Activated CD8-positive, alpha-beta memory T cell treated with anti-CD3 and anti-CD28 coated beads for 4 hours (primary cell): ENCODE results near the gene ARGLU1.

Experiments used
- DNase-seq, 2 donors: peaks; one replicate each; pipeline ENCODE4 v3.0.0-alpha.2; 2020; ENCODE audit warnings: low read depth in 2 of 2

Gene ARGLU1

DNA sequence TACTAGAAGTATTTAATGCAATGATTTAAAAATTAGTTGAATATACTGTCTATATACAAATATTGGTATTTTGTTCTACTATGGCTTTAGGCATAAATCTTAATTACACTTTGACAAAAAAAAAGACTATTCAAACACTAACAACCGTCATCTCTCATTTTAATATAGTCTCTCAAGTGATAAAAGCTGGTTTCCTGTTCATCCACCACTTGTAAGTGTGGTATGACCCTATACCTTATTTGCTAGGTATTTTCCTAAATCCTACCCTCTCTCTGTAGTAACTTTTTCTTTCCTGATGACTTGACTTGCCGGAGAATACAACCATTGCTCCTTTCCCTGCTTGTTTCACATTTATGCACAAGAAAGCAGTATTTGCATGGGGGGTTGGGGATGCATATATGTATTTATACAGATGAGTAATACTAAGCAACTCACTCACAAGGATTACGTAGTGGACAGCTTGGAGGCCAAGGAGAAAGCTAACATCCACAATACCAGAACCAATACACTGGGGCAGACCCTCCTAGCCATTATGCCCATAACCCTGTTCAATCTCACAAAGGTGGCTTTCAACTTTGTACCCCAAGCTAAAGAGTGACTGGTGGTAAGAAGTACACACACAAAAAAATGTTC lies 19.8 kb downstream of the ARGLU1 start:
- DNase-seq = no peak

DNA sequence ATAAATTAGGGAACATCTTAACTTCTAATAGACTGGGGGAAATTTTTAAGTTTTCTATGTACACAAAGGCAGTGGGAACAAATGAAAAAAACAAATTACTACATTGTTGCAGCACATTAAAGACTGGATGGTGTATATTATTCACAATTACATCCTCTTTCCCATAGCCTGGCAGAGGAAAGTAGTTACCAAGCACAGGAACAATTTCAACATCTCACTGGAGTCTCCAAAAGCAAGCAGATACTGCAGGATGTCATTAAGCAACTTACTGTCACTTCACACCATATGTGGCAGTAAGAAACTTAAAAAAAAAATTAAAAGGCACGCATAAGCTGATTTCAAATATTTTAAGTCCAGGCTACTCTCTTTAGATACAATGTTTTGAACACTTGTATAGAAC lies 26.1 kb downstream of the ARGLU1 start:
- DNase-seq = no peak

DNA sequence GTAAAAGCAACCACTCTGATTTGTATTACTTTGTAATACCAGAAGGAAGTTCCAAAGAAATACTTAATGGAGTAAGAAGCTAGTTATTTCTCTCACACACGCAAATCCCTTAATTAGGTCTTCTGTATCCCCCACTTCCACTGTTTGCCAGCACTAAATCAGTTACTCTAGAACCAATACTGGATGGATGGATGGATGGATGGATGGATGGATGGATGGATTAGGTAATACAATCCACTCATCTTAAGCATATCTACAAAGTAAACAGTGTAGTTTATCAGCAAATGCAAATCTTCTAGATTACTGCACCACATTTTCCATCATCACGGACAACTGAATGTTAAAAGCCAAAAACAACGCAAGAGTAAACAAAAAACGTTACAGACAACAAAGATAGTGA lies 27.3 kb downstream of the ARGLU1 start:
- no peak for DNase-seq

DNA sequence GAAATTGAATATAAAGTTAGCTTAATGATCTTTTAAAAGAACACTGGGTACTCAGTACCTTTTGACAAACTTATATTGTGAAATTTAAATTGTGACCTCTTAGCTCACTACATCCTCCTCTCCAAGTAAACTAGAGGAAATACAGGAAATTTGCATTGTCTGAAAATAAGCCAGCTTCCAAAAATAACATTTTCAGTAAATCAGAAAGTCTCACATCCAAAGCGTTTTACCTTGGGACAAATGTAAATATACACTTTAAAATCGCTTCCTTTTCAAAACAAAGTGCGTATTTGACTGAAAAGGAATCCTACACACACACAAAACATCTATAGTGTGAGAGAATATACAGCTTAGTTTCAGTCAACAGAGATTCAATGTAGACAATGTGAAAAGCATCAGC lies 30.4 kb downstream of the ARGLU1 start:
- no peak for DNase-seq

DNA sequence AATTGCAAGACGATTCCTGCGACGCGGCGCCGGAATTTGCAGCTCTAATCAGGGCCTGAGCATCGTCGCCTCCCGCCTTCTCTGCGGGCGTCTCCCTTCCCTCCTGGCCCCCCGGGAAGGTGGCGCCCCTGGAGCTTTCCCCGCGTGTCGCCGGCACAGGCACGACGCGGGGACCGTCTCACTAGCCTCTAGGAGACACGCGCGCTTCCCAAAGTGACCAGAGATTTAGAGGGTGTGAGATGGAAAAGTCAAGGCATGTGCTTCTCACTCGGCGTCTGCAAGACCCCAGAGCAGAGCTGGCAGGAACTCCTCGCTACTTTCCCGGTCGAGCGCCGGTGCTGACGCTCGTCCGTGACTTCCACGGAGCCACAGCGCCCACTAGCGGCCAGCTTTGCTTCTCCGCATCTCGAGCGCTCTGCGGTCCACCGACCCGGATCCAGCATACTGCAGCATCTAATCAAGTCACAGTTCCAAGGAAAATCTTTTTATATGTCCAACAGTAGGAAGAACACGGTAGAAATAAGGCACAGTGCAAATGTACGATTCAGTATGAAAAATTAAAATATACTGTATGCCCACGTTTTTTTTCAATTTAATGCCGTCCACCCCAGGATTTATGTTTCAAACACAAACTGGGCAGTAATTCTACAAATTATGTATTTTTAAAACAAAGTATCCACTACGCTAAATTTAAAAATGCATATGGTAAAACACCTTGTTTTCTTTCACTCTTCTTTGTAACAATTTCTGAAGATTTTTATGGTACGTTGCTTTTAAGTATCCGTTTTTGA lies 31.5 kb downstream of the ARGLU1 start:
- peak; percentile 68 to 81 for DNase-seq

DNA sequence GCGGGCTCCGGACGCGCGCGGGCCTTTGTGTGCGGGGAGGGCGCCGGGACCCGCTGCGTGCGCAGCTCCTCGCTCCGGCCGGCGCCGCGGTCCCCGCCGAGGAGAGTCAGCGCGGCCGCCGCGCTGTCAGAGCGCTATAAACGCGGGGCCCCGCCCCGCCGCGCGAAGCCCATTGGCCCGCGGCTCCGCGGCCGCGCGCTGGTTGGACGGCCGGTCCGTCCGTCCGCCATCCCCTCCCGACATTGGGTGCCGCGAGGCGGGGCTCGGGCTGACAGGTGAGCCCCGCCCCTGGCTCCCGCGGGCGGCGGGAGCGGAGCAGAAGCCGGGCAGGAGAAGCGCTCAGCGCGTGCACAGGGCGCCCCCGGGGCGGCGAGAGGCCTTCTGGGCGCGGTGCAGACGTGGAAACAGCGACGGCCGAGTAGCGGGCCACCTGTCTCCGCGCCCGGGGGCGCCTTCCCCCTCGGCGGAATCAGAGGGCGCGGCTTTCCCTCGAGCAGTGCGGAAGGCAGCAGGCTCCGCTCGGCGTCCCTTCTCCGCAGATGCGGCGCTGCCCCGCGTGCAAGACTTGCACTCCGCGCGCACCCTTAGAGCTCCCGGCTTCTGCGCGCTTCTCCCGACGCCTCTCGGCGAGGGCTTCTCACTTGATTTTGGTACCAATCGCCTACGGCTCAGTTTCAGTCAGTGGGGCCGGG lies 32.2 kb downstream of the ARGLU1 start, which contains the start of gene EFNB2:
TSS of gene EFNB2 (minus strand) at position 111 of the 692 bp plus-strand sequence. CDS start 698 bp downstream, outside the sequence.
- DNase-seq = peak; percentile 64 to 73

DNA sequence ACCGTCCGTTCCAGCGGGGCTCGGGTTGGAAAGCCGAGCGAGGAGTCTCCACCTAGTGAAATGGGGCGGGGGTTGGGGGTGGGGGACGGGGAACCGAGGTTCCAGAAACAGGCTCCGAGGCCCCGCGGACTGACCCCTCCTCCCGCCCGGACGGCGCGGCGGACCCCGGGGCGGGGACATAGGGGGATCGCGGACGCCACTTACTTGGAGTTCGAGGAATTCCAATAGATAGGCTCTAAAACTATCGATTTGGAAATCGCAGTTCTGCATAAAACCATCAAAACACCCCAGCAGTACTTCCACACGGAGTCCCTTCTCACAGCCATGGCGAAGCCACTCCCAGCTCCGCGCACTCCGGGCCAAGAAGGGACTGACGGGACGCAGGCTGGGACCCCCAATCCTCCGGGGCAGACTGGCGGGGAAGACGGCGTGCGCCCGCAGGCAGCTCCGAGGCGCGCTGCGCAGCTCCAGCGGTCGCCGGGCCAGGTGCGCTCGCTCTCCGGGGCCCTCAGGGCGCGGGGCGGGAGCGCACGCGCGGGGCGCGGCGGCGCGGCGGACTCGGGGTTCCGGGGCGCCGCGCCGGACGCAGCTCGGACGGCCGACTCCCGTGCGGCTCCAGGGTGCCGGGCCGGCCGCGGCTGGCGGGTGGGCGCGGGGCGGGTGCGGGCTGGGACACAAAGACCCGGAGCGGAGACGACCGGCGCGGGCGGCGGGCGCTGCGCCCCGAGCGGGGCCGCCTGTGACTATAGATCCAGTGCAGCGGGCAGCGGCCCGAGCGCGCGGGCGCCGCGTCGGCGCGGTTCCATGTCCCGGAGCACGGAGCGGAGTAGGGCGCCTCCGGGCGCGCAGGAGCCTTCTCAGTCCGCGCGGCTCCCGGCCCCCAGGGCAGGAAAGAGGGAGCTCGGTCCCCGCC lies 33.0 kb downstream of the ARGLU1 start:
- DNase-seq = no peak

DNA sequence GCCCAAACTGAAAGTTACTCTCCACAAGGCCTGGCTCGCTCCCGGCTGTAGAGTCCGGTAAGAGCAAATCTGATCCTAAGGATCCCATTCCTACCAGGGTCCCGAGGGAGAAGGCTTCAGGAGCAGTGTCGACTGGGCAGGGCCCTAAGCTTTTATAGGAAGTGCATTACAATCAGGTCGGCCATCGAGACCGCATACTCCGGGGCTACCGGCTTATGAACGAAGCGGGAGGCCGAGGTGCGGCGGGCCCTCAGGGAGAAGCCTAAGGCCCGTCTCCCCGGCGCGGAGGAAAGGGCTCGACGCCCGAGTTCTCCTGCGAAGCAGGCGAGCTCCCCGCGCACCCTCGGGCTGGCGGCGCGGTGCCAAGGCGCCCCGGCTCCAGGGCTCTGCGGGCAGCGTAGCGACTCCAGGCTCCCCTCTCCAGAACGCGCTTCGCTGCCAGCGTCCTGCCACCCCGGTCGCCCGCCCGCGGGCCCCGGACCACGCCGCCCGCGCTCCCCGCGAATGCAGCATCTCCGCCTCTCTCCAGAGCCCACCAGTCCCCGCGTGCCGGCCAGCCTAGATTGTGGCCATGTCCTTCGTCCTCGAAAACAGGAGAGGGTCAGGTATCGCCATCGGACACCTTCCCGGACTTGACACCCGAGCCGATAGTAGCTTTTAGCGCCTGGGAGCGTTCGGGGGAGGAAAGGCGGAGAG lies 33.8 kb downstream of the ARGLU1 start:
- no peak for DNase-seq

DNA sequence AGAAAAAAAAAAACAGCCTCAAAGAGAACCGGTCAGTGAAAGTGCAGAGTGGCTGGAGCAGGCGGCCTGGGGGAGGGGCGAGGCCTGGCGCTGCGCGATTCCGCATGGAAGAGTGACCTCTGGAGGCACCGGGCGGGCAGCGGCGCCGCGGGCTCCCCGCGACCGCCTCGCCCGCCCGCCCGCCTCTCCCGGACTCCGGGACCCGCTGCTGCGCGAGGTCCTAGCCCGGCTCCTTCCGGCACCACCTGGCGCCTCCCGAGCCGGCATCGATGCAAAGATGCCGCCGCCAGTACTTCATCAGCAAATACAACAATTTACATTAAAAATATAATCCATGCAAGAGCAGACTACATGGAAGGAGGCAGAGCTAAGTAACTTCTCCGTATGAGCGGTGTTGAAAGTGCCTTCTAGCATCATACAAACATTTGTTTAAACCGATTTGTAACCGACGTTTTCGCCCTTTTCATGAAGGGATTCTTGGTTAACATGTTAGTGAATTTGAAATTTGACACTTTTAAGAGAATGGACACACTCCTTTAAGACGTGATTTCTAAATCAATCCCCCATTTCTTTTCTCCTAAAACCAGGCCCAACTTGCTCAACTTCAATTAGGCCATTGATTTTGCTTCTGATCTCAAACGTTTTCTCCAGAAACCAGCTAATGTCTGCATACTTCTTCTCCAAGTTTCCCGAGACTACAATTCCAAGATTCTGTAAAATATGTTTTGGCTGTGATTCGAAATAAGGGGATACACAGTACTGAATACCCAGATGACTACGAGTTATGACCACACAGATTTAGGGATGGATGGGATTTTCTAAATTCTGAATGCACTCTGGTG lies 34.6 kb downstream of the ARGLU1 start:
- no peak for DNase-seq

DNA sequence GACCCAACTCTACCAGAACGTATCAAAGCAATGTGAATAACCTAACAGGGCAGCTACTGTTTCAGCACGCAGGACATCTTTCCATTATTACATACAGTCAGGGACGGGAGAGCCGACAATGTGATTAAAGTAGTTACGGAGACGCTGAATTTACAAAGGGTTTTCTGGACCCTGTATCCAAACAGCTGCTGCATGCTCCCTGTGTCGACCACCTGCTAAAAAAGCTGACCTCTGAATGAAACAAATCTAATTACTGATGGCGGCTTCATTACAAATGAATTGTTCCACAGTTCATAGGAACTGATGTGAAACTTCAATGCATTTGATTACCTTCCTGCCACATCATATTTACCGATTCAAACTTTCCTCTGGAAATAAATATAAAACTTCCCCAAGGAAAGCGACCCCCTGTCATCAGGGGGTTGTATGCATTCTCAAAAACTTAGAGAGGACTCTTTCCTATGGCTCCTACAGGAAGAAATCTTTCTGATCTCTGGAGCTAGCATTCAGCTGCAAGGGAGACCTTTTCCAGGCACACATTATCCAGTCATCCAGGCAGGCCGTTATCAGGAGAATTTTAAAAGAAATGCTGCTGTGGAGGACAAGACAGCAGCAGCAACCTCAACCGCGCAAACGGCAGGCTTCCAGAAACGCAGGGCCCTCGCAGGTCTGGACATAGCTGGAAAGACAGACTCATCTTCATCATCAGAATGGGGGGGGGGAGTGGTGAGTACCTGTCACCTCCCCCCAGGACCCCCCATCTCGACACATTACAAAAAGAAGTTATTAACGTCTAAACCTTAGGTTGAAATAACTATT lies 35.6 kb downstream of the ARGLU1 start:
- DNase-seq = no peak

DNA sequence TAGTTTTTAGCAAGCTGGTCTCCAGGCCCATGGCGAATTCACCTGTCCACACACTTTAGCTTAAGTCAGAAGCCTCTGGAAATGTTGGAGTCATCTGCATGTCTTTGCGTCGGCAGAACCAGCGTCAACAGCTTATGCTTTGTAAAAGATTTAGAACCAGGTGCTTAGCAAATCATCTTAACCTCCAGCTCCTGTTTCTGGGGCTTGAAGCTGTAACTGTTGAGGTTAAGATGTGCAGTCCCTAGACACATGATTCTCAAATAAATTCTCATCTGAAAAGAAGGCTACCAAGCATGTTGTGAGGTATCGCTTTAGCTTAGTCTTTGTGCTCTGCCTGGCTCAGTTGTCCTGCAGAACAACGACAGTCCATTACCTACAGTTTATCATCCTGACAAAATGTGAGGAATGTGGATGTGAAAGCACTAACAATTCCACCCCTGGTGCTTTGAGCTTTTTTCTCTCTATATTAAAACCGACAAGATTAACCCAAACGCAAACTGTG lies 36.9 kb downstream of the ARGLU1 start:
- DNase-seq = no peak

DNA sequence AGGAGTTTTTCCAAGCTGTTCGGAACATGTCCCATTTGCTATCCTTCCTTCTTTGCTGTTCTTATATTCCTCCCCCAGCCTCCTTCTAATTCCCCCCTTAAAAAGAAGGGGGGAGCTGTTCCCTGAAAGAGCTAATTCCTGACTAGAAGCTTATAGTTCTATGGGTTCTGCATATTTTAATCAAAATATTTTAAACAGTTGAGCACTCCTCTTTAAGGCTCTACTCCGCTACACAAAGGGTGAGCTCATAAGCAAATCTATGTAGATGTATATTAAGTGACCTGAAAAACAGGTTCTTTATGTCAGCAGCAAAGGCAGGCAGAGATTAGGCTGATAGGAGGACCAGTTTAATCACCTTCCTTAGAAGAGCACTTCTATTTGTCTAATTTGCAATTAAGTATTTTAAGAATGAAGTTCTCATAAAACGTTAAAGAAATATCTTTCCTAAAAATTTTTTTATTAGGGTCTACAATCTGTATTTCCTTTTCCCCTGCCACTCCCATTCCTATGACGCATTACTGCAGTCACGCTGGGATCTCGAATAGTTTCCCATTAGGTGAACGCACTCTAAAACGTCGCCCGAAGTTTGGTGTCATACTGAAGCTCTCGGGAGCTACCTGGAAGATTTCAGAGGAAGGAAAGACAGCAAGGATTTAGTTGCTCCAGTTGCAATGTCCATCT lies 37.6 kb downstream of the ARGLU1 start:
- DNase-seq = no peak

DNA sequence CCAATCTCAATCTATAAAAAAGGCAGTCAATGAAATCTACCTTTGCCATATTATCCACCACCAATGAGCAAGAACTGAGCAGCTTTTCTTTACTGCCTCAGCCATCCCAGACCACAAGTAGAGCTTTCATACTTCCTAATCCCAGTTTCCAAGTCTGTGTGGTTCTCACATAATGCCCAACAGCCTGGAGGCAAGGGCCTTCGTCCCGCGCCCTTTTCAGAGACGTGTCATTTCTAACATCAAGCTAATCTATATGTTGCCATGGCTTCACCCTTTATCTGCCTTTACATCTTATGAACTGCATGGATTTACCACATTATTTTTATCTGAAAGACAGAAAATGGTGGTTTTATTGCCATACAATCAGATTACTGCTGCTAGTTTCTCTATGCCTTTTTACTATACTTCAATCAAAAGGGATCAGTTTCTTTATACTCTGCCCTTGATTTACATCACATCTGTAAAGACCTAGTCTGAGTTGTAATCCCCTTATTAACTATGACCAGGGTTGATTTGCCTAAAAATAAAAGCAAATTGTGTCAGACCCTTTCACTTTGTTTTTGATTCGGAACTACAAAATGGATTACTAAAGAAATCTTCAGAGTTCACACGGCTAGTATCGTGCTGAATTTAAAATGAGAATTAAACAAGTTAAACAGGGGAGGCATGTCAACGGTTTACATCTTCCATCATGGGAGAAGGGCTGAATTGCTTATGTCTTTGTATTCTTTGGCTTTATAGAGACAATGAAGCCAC lies 38.3 kb downstream of the ARGLU1 start:
- DNase-seq = no peak

DNA sequence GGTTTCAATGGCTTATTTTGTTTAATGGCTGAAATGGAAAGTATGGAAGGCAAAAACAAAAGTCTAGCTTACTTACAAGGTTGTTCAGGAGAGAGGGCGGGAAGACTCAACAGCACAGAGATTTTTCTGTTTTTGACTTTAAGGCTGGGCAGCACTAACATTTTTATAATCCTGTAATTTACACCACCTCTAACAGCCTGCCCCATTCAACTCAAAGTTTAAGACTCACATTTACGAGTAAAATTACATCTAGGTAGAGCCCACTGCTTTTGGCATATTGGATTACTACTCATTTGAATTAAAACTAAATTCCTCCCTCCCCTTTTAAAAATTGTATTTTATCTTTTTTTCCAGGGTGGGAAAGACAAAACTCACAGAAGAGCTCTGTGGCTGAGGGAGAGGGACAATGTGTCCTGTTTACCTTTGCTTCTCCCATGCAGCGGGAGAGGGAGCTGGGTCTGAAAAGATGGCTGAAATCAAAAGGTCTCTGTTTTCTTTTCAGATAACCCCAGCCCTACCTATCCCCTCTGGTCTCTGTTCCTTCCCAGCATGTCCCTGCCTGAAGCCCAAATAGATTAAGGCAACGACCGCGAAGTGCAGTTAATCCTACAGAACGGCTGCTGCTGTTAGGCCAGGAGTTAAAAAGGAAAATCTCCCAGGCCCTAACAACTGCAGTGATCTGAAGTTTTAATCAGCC lies 39.1 kb downstream of the ARGLU1 start:
- no peak for DNase-seq

DNA sequence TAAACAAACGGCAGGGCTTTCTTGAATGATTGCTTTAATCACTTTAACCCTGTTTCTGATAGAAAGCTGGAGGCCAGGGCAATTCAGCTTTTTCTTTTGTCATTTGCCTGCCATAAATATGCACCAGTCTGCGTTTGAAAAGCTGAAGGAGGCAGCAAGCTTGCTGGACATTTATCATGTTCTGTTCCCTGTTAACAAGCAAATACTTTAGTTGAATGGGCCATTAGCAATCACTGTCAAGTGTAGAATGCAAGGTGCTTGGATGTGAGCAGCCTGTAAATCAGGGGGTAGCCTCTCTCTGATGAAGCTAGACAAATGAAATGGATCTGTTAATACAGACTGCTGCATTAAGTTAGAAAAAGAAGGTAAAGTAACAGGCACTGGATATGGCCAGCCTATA lies 40.1 kb downstream of the ARGLU1 start:
- no peak for DNase-seq

DNA sequence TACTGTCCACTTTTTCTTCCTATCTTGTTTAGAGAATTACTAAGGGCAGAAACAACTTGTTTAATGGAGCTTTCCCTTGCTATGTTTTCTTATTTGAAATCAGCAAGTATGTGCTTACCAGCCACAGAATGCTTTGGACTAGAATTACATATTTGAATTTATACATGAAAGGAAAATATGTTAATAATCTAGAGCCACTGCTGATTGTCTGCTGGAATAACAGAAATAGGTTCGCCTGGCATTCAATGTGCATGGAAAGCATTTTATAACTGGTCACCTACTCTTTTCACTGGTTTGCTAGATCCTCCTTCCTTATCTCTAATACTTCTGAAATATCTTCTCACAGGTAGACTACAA lies 40.5 kb downstream of the ARGLU1 start:
- DNase-seq = no peak

DNA sequence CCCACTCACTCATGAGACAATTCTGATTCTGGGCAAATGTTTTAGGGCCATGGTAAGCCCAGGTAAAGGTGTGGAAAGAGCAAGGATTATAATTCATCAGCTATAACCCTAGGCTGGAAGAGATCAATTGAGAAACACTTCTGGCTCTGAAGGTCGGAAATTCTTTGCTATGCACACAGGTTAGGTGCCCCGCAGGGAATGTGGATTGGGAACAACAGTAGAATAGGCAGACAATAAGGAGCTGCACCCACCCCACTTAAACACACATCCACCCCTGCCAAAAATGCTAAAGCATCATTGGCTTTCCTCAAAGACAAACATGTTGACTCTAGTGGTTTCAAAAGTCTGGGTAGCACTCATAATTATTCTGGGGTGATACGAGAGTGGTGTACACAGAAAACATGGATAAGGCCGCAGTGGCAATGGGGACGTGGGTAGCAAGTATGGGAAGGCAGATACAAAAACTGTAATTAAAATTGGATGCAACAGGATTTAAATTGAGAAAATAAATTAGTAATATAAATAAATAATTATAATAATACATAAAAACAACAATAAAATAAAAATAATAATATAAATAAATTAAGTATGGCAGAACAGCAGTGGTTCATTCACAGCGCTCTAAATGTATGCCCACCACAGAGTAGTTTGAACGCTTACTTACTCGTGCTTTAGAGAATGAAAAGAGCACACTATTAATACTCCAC lies 41.0 kb downstream of the ARGLU1 start:
- no peak for DNase-seq
